ENCODE data around the gene CEP120.

The CEP120 gene

GRCh38 chr5:123300266-123300665 lies 122.9 kb downstream of the CEP120 start:
- Histone ChIP-seq H4K8ac (ENCODE audit: low read depth, low read length) (no peak overlapping the region), H3K4ac (ENCODE audit: low read depth, low read length) (no peak overlapping the region), H2BK5ac (ENCODE audit: low read depth, low read length, poor library complexity) (no peak overlapping the region), H3K4me2 (ENCODE audit: low read length) (no peak overlapping the region), H2AFZ (ENCODE audit: insufficient read depth, low read length, poor library complexity) (no peak overlapping the region), H4K12ac (ENCODE audit: low read depth, low read length) (no peak overlapping the region), H3K23ac (ENCODE audit: low read length) (no peak overlapping the region), H3K4me1 (ENCODE audit: control insufficient read depth in 1 of 2, insufficient read depth in 2 of 2, low read length in 2 of 2) (no peaks in the 10 kb centered on the region), H2AK5ac (ENCODE audit: low read length) (no peak overlapping the region), H3K4me3 (ENCODE audit: low read depth, low read length) (no peak overlapping the region), H3K9me3 (ENCODE audit: insufficient read depth, low read depth, low read length) (peaks cover 2% of the 10 kb centered on the region), H3K79me2 (ENCODE audit: control insufficient read depth, insufficient read depth, low read length, poor library complexity) (no peaks in the 10 kb centered on the region), H2BK12ac (ENCODE audit: low read length) (no peak overlapping the region), H3K36me3 (ENCODE audit: control insufficient read depth in 1 of 2, insufficient read depth in 2 of 2, low read length in 2 of 2) (no peaks in the 10 kb centered on the region), H3K18ac (ENCODE audit: low read length) (no peak overlapping the region), H4K91ac (ENCODE audit: low read depth, low read length) (no peak overlapping the region), H3K27me3 (ENCODE audit: insufficient read depth, low read length) (no peaks in the 10 kb centered on the region), H3K14ac (ENCODE audit: low read length) (no peak overlapping the region), H3K9ac (ENCODE audit: low read length) (no peak overlapping the region), H3K27ac (ENCODE audit: low read depth, low read length) (no peak overlapping the region), H3K79me1 (ENCODE audit: low read length) (no peaks in the 10 kb centered on the region), H2BK120ac (ENCODE audit: insufficient read depth, low read length, poor library complexity) (no peak overlapping the region)
- DNase-seq = no peak
- no CpG with 5 or more reads among the region's 4 CpGs for WGBS (ENCODE audit: extremely low coverage, insufficient coverage, insufficient read length)

GRCh38 chr5:123299136-123299535 lies 124.1 kb downstream of the CEP120 start:
- DNase-seq = no peak
- WGBS (ENCODE audit: extremely low coverage, insufficient coverage, insufficient read length) = no CpG with 5 or more reads among the region's 1 CpG

GRCh38 chr5:123298335-123299030 lies 124.7 kb downstream of the CEP120 start:
- no peak overlapping the region for H3K18ac ChIP-seq (ENCODE audit: low read length)
- no peak overlapping the region for H2AFZ ChIP-seq (ENCODE audit: insufficient read depth, low read length, poor library complexity)
- no peaks in the 10 kb centered on the region for H3K4me1 ChIP-seq (ENCODE audit: control insufficient read depth in 1 of 2, insufficient read depth in 2 of 2, low read length in 2 of 2)
- DNase-seq = no peak
- H3K4me2 ChIP-seq (ENCODE audit: low read length) = no peak overlapping the region
- no peak overlapping the region for H3K4ac ChIP-seq (ENCODE audit: low read depth, low read length)
- no peak overlapping the region for H2BK5ac ChIP-seq (ENCODE audit: low read depth, low read length, poor library complexity)
- H4K8ac ChIP-seq (ENCODE audit: low read depth, low read length) = no peak overlapping the region
- H2AK5ac ChIP-seq (ENCODE audit: low read length) = no peak overlapping the region
- no peak overlapping the region for H4K91ac ChIP-seq (ENCODE audit: low read depth, low read length)
- no peak overlapping the region for H3K23ac ChIP-seq (ENCODE audit: low read length)
- H3K4me3 ChIP-seq (ENCODE audit: low read depth, low read length) = no peak overlapping the region
- no peak overlapping the region for H3K27ac ChIP-seq (ENCODE audit: low read depth, low read length)
- H3K79me1 ChIP-seq (ENCODE audit: low read length) = no peaks in the 10 kb centered on the region
- H3K36me3 ChIP-seq (ENCODE audit: control insufficient read depth in 1 of 2, insufficient read depth in 2 of 2, low read length in 2 of 2) = no peaks in the 10 kb centered on the region
- no peaks in the 10 kb centered on the region for H3K27me3 ChIP-seq (ENCODE audit: insufficient read depth, low read length)
- H4K12ac ChIP-seq (ENCODE audit: low read depth, low read length) = no peak overlapping the region
- no peaks in the 10 kb centered on the region for H3K9me3 ChIP-seq (ENCODE audit: insufficient read depth, low read depth, low read length)
- H2BK120ac ChIP-seq (ENCODE audit: insufficient read depth, low read length, poor library complexity) = no peak overlapping the region
- WGBS (ENCODE audit: extremely low coverage, insufficient coverage, insufficient read length) = no CpG with 5 or more reads among the region's 2 CpGs
- H3K79me2 ChIP-seq (ENCODE audit: control insufficient read depth, insufficient read depth, low read length, poor library complexity) = no peaks in the 10 kb centered on the region
- H3K14ac ChIP-seq (ENCODE audit: low read length) = no peak overlapping the region
- no peak overlapping the region for H3K9ac ChIP-seq (ENCODE audit: low read length)
- H2BK12ac ChIP-seq (ENCODE audit: low read length) = no peak overlapping the region

More at GRCh38 chr5:123299136-123299535, 124.1 kb downstream of the CEP120 start:
- Histone ChIP-seq H2BK12ac (ENCODE audit: low read length) (no peak overlapping the region), H3K23ac (ENCODE audit: low read length) (no peak overlapping the region), H3K36me3 (ENCODE audit: control insufficient read depth in 1 of 2, insufficient read depth in 2 of 2, low read length in 2 of 2) (no peaks in the 10 kb centered on the region), H3K4me3 (ENCODE audit: low read depth, low read length) (no peak overlapping the region), H3K14ac (ENCODE audit: low read length) (no peak overlapping the region), H4K12ac (ENCODE audit: low read depth, low read length) (no peak overlapping the region), H3K4ac (ENCODE audit: low read depth, low read length) (no peak overlapping the region), H3K18ac (ENCODE audit: low read length) (no peak overlapping the region), H3K27me3 (ENCODE audit: insufficient read depth, low read length) (no peaks in the 10 kb centered on the region), H3K79me1 (ENCODE audit: low read length) (no peaks in the 10 kb centered on the region), H2BK120ac (ENCODE audit: insufficient read depth, low read length, poor library complexity) (no peak overlapping the region), H4K91ac (ENCODE audit: low read depth, low read length) (no peak overlapping the region), H2AFZ (ENCODE audit: insufficient read depth, low read length, poor library complexity) (no peak overlapping the region), H4K8ac (ENCODE audit: low read depth, low read length) (no peak overlapping the region), H3K4me2 (ENCODE audit: low read length) (no peak overlapping the region), H2AK5ac (ENCODE audit: low read length) (no peak overlapping the region), H3K4me1 (ENCODE audit: control insufficient read depth in 1 of 2, insufficient read depth in 2 of 2, low read length in 2 of 2) (no peaks in the 10 kb centered on the region), H2BK5ac (ENCODE audit: low read depth, low read length, poor library complexity) (no peak overlapping the region), H3K9me3 (ENCODE audit: insufficient read depth, low read depth, low read length) (no peaks in the 10 kb centered on the region), H3K79me2 (ENCODE audit: control insufficient read depth, insufficient read depth, low read length, poor library complexity) (no peaks in the 10 kb centered on the region), H3K9ac (ENCODE audit: low read length) (no peak overlapping the region), H3K27ac (ENCODE audit: low read depth, low read length) (no peak overlapping the region)

- Histone ChIP-seq H3K27me3 (ENCODE audit: insufficient read depth, low read length) (no peaks in the 10 kb centered on the region), H2BK12ac (ENCODE audit: low read length) (no peak overlapping the region), H3K14ac (ENCODE audit: low read length) (no peak overlapping the region), H4K12ac (ENCODE audit: low read depth, low read length) (no peak overlapping the region), H3K36me3 (ENCODE audit: control insufficient read depth in 1 of 2, insufficient read depth in 2 of 2, low read length in 2 of 2) (no peaks in the 10 kb centered on the region), H3K4me2 (ENCODE audit: low read length) (no peak overlapping the region), H3K9ac (ENCODE audit: low read length) (no peak overlapping the region), H3K23ac (ENCODE audit: low read length) (no peak overlapping the region), H2BK120ac (ENCODE audit: insufficient read depth, low read length, poor library complexity) (no peak overlapping the region), H2AK5ac (ENCODE audit: low read length) (no peak overlapping the region), H3K79me2 (ENCODE audit: control insufficient read depth, insufficient read depth, low read length, poor library complexity) (no peaks in the 10 kb centered on the region), H3K4me3 (ENCODE audit: low read depth, low read length) (no peak overlapping the region), H3K27ac (ENCODE audit: low read depth, low read length) (no peak overlapping the region), H3K18ac (ENCODE audit: low read length) (no peak overlapping the region), H3K4me1 (ENCODE audit: control insufficient read depth in 1 of 2, insufficient read depth in 2 of 2, low read length in 2 of 2) (no peaks in the 10 kb centered on the region), H3K79me1 (ENCODE audit: low read length) (no peaks in the 10 kb centered on the region), H3K4ac (ENCODE audit: low read depth, low read length) (no peak overlapping the region), H2BK5ac (ENCODE audit: low read depth, low read length, poor library complexity) (no peak overlapping the region), H2AFZ (ENCODE audit: insufficient read depth, low read length, poor library complexity) (no peak overlapping the region), H4K91ac (ENCODE audit: low read depth, low read length) (no peak overlapping the region), H3K9me3 (ENCODE audit: insufficient read depth, low read depth, low read length) (no peaks in the 10 kb centered on the region), H4K8ac (ENCODE audit: low read depth, low read length) (no peak overlapping the region)
- DNase-seq = no peak
- no CpG with 5 or more reads among the region's 1 CpG for WGBS (ENCODE audit: extremely low coverage, insufficient coverage, insufficient read length)
Observed at GRCh38 chr5:123297866-123298265, 125.3 kb downstream of the CEP120 start.
